ENCODE data around the gene CREBBP. TPM values are rescaled to one million over a fixed set of nuclear protein-coding genes. Genes with fewer than 3 reads are reported as not detected.

CREBBP gene
- total RNA-seq, 3 donors from 2014 or later, result 44.7 to 47.2 (median 45.3) TPM

- Mint-ChIP-seq H3K4me1 (ENCODE audit: low read depth) (peaks cover 84% of the 10 kb centered on the region), H3K36me3 (ENCODE audit: insufficient read depth) (peaks cover 28% of the 10 kb centered on the region), H3K27me3 (ENCODE audit: low read depth) (no peaks in the 10 kb centered on the region), H3K9me3 (no peaks in the 10 kb centered on the region), H3K4me3 (no peak overlapping the region)
- no peak for ATAC-seq
- DNase-seq, result no peak
Observed at GRCh38 chr16:3812469-3813172, 67.9 kb downstream of the CREBBP start.

- DNase-seq (no peak), ATAC-seq (no peak)
- peaks cover 83% of the 10 kb centered on the region for H3K4me1 Mint-ChIP-seq (ENCODE audit: low read depth)
- H3K4me3 Mint-ChIP-seq, result no peak overlapping the region
- no peaks in the 10 kb centered on the region for H3K9me3 Mint-ChIP-seq
- H3K27me3 Mint-ChIP-seq (ENCODE audit: low read depth), result no peaks in the 10 kb centered on the region
- peaks cover 40% of the 10 kb centered on the region for H3K36me3 Mint-ChIP-seq (ENCODE audit: insufficient read depth)
Observed at GRCh38 chr16:3810818-3811217, 69.7 kb downstream of the CREBBP start.

- no peaks in the 10 kb centered on the region for H3K9me3 Mint-ChIP-seq
- H3K27me3 Mint-ChIP-seq (ENCODE audit: low read depth), result no peaks in the 10 kb centered on the region
- DNase-seq (no peak), ATAC-seq (peak; percentile 78 to 81)
- H3K4me1 Mint-ChIP-seq (ENCODE audit: low read depth), result peaks cover 88% of the 10 kb centered on the region
- no peak overlapping the region for H3K4me3 Mint-ChIP-seq
- H3K36me3 Mint-ChIP-seq (ENCODE audit: insufficient read depth), result peaks cover 45% of the 10 kb centered on the region
Observed at GRCh38 chr16:3810198-3810664, 70.3 kb downstream of the CREBBP start.

GRCh38 chr16:3808308-3809063 lies 72.0 kb downstream of the CREBBP start:
- H3K36me3 Mint-ChIP-seq (ENCODE audit: insufficient read depth), result peaks cover 47% of the 10 kb centered on the region
- no peak for ATAC-seq
- DNase-seq, result no peak
- H3K4me1 Mint-ChIP-seq (ENCODE audit: low read depth), result peaks cover 89% of the 10 kb centered on the region
- no peaks in the 10 kb centered on the region for H3K27me3 Mint-ChIP-seq (ENCODE audit: low read depth)
- H3K4me3 Mint-ChIP-seq, result no peak overlapping the region
- H3K9me3 Mint-ChIP-seq, result no peaks in the 10 kb centered on the region

- DNase-seq, result no peak
- Mint-ChIP-seq H3K27me3 (ENCODE audit: low read depth) (no peaks in the 10 kb centered on the region), H3K4me3 (no peak overlapping the region), H3K9me3 (no peaks in the 10 kb centered on the region), H3K36me3 (ENCODE audit: insufficient read depth) (peaks cover 45% of the 10 kb centered on the region), H3K4me1 (ENCODE audit: low read depth) (peaks cover 84% of the 10 kb centered on the region)
- ATAC-seq, result peak; percentile 41 to 49
Observed at GRCh38 chr16:3807425-3808123, 72.9 kb downstream of the CREBBP start.

- peaks cover 43% of the 10 kb centered on the region for H3K36me3 Mint-ChIP-seq (ENCODE audit: insufficient read depth)
- DNase-seq (no peak), ATAC-seq (no peak)
- H3K4me1 Mint-ChIP-seq (ENCODE audit: low read depth), result peaks cover 79% of the 10 kb centered on the region
- no peak overlapping the region for H3K4me3 Mint-ChIP-seq
- H3K27me3 Mint-ChIP-seq (ENCODE audit: low read depth), result no peaks in the 10 kb centered on the region
- no peaks in the 10 kb centered on the region for H3K9me3 Mint-ChIP-seq
Observed at GRCh38 chr16:3804426-3805016, 76.0 kb downstream of the CREBBP start.

GRCh38 chr16:3800477-3801270 lies 79.8 kb downstream of the CREBBP start:
- ATAC-seq, result no peak
- H3K4me3 Mint-ChIP-seq, result no peak overlapping the region
- H3K27me3 Mint-ChIP-seq (ENCODE audit: low read depth), result no peaks in the 10 kb centered on the region

GRCh38 chr16:3800019-3800418 lies 80.5 kb downstream of the CREBBP start:
- no peak for ATAC-seq
- no peak overlapping the region for H3K4me3 Mint-ChIP-seq
- peaks cover 67% of the 10 kb centered on the region for H3K4me1 Mint-ChIP-seq (ENCODE audit: low read depth)
- H3K9me3 Mint-ChIP-seq, result no peaks in the 10 kb centered on the region
- H3K27me3 Mint-ChIP-seq (ENCODE audit: low read depth), result no peaks in the 10 kb centered on the region
- DNase-seq, result no peak
- peaks cover 14% of the 10 kb centered on the region for H3K36me3 Mint-ChIP-seq (ENCODE audit: insufficient read depth)

More at GRCh38 chr16:3800477-3801270, 79.8 kb downstream of the CREBBP start:
- peaks cover 70% of the 10 kb centered on the region for H3K4me1 Mint-ChIP-seq (ENCODE audit: low read depth)
- H3K9me3 Mint-ChIP-seq, result no peaks in the 10 kb centered on the region
- peaks cover 20% of the 10 kb centered on the region for H3K36me3 Mint-ChIP-seq (ENCODE audit: insufficient read depth)
- DNase-seq, result no peak

GRCh38 chr16:3799354-3799753 lies 81.2 kb downstream of the CREBBP start:
- no peak overlapping the region for H3K4me3 Mint-ChIP-seq
- H3K27me3 Mint-ChIP-seq (ENCODE audit: low read depth), result no peaks in the 10 kb centered on the region
- no peak for ATAC-seq
- DNase-seq, result no peak
- no peaks in the 10 kb centered on the region for H3K9me3 Mint-ChIP-seq
- H3K36me3 Mint-ChIP-seq (ENCODE audit: insufficient read depth), result peaks cover 14% of the 10 kb centered on the region
- H3K4me1 Mint-ChIP-seq (ENCODE audit: low read depth), result peaks cover 65% of the 10 kb centered on the region

GRCh38 chr16:3798838-3799237 lies 81.7 kb downstream of the CREBBP start:
- ATAC-seq, result no peak
- Mint-ChIP-seq H3K9me3 (no peaks in the 10 kb centered on the region), H3K4me1 (ENCODE audit: low read depth) (peaks cover 61% of the 10 kb centered on the region), H3K4me3 (no peak overlapping the region), H3K27me3 (ENCODE audit: low read depth) (no peaks in the 10 kb centered on the region), H3K36me3 (ENCODE audit: insufficient read depth) (peaks cover 12% of the 10 kb centered on the region)
- DNase-seq, result no peak

- Mint-ChIP-seq H3K27me3 (ENCODE audit: low read depth) (no peaks in the 10 kb centered on the region), H3K4me3 (peak overlapping the region; percentile 43), H3K36me3 (ENCODE audit: insufficient read depth) (peaks cover 12% of the 10 kb centered on the region), H3K9me3 (no peaks in the 10 kb centered on the region), H3K4me1 (ENCODE audit: low read depth) (peaks cover 60% of the 10 kb centered on the region)
- DNase-seq (no peak), ATAC-seq (peak; percentile 48 to 57)
Observed at GRCh38 chr16:3797904-3798811, 82.4 kb downstream of the CREBBP start.

- H3K4me3 Mint-ChIP-seq, result peak overlapping the region; percentile 43
- ATAC-seq (peak; percentile 82 to 86), DNase-seq (no peak)
- H3K9me3 Mint-ChIP-seq, result no peaks in the 10 kb centered on the region
- H3K4me1 Mint-ChIP-seq (ENCODE audit: low read depth), result peaks cover 63% of the 10 kb centered on the region
- H3K36me3 Mint-ChIP-seq (ENCODE audit: insufficient read depth), result peaks cover 13% of the 10 kb centered on the region
- H3K27me3 Mint-ChIP-seq (ENCODE audit: low read depth), result no peaks in the 10 kb centered on the region
Observed at GRCh38 chr16:3797473-3797872, 83.0 kb downstream of the CREBBP start.

GRCh38 chr16:3793161-3793576 lies 87.3 kb downstream of the CREBBP start:
- no peaks in the 10 kb centered on the region for H3K9me3 Mint-ChIP-seq
- peaks cover 30% of the 10 kb centered on the region for H3K36me3 Mint-ChIP-seq (ENCODE audit: insufficient read depth)
- no peak overlapping the region for H3K4me3 Mint-ChIP-seq
- H3K4me1 Mint-ChIP-seq (ENCODE audit: low read depth), result peaks cover 68% of the 10 kb centered on the region
- no peak for DNase-seq
- H3K27me3 Mint-ChIP-seq (ENCODE audit: low read depth), result no peaks in the 10 kb centered on the region
- no peak for ATAC-seq

Data from activated T-cell treated with anti-CD3 and anti-CD28 coated beads, Interleukin-2, amount 50 U/mL, for 4 hours (primary cell).